ENCODE results near the gene HTATIP2.

DNA sequence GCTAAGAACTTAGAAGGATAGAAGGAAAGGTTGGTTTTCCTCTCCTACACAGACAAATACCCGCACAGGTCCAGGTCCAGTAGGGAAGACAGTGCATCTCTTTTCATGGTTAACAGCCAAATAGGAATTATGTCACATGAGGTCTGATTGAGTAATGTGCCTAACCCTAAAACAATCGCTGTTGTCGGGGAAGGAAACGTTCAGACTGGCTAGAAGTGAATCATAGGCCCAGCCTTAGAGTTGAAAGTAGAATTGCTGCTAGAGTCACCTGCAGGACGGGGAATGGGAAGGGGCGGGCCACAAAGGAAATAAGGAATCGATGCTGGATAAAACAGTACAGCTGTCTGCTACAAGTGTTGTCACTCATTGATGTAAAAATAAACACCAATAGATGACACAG is 12.4 kb upstream of the HTATIP2 start:
- TF ChIP-seq, protein P1, sequence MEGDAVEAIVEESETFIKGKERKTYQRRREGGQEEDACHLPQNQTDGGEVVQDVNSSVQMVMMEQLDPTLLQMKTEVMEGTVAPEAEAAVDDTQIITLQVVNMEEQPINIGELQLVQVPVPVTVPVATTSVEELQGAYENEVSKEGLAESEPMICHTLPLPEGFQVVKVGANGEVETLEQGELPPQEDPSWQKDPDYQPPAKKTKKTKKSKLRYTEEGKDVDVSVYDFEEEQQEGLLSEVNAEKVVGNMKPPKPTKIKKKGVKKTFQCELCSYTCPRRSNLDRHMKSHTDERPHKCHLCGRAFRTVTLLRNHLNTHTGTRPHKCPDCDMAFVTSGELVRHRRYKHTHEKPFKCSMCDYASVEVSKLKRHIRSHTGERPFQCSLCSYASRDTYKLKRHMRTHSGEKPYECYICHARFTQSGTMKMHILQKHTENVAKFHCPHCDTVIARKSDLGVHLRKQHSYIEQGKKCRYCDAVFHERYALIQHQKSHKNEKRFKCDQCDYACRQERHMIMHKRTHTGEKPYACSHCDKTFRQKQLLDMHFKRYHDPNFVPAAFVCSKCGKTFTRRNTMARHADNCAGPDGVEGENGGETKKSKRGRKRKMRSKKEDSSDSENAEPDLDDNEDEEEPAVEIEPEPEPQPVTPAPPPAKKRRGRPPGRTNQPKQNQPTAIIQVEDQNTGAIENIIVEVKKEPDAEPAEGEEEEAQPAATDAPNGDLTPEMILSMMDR (IDR thresholded peaks at IDR 0.05): no peak
- no peak for TF ChIP-seq POLR2A (IDR thresholded peaks at IDR 0.05)
